WI38 (cell line): ENCODE results near the gene MPST.

Experiments used
- H3K4me3 ChIP-seq: 2 replicates; pipeline ENCODE4 v1.5.1; 2011; ENCODE audit warnings: low read depth, mild to moderate bottlenecking, control low read depth, low read length
- CTCF ChIP-seq: IDR thresholded peaks from 2 replicates; pipeline ENCODE4 v1.5.1; 2012; ENCODE audit warnings: low read depth, mild to moderate bottlenecking, control low read depth, low read length

The MPST gene

DNA sequence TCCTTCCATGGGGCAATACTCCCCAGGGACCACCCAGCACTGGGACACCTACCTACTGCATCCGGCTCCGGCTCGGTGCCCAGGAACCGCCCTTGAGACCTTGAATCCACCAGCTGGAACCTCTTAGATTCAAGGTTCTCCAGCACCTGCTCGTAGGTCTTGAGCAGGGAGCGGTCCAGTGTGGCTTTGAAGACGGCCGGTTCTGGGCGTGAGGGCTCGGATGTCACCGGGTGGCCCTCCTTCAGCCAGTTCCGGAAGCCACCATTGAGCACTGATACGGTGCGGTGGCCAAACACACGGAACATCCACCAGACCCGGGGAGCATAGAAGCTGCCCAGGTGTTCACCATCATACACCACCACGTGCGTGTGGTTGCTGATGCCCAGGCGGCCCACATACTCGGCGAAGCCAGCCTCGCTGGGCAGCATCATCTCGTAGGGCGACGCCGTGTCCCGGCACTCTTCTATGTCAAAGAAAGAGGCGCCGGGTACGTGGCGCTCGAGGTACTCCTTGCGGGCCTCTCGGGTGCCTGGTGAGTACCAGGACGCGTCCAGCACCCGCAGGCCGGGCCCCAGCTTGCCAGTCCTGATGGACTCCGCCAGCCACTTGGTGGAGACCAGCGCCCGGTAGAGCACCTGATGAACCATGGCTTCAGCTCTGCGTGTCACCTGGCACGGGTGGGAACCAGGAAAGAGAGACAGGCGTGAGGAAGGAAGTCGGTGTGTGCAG, 1.3 kb upstream of the MPST start:
- TF ChIP-seq CTCF, result no peak
- H3K4me3 ChIP-seq, result peak overlapping the region; percentile 79

DNA sequence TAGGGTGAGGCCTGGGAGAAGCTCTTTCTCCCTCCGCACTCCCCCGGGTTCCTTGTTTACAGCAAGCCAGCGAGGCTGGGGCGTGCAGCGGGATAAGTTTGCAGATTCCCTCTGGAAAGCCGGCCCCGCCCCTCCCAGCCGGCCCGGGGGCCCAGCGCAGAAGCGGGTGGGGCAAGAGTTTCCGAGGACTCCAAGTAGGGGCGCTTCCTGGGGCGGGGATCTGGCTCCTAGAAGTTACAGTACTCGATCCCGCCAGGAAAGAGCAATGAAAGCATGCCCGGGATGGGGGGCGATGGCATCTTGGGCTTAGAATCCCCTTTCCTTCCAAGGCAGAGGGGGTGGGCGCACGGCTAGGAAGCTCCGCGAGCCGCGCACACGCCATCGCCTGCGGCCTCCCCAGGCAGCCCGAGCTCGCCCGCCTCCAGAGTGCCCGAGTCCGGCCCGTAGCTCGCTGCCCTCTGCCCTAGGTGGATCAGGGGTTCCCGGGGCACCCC, 680 bp upstream of the MPST start:
- peak overlapping the region; percentile 79 for H3K4me3 ChIP-seq
- TF ChIP-seq CTCF, result no peak

DNA sequence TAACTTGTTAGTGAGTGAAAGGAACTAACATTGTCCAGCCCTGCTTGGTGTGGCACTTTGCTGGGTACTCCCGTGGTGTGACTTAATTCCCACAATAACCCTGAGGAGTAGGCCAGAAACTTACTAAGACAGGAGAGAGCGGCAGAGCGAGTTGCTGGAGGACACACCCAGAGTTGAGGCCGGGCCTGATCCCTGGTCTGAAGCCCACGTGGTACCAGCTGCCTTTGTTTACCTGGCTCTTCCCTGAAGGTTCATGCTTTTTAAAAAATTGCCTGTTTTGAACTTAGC, 594 bp downstream of the MPST start:
- TF ChIP-seq CTCF, result no peak
- H3K4me3 ChIP-seq, result peak overlapping the region; percentile 82

DNA sequence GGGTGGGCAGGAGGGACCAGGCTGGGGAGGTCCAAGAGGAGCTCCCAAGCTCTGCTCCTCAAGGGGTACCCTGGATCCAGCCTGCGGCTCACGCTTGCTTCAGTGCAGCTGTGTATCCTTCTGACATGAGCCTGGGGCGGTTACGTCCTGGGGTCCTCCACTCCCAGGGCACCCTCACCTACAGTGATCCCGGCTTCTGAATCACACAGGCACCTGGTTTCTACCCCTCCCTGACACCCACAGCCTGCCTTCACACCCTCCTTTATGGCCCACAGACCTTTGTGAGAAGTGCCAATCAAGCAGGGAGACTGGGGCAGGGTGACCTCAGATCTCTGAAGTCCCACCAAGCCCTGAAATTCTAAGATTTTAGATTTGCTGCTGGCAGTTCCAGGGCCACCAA, 1.5 kb downstream of the MPST start:
- no peak for TF ChIP-seq CTCF
- no peak overlapping the region for H3K4me3 ChIP-seq

- peak; percentile 82 for TF ChIP-seq CTCF
- no peak overlapping the region for H3K4me3 ChIP-seq
Observed at GRCh38 chr22:37021710-37022482, 2.4 kb downstream of the MPST start.

DNA sequence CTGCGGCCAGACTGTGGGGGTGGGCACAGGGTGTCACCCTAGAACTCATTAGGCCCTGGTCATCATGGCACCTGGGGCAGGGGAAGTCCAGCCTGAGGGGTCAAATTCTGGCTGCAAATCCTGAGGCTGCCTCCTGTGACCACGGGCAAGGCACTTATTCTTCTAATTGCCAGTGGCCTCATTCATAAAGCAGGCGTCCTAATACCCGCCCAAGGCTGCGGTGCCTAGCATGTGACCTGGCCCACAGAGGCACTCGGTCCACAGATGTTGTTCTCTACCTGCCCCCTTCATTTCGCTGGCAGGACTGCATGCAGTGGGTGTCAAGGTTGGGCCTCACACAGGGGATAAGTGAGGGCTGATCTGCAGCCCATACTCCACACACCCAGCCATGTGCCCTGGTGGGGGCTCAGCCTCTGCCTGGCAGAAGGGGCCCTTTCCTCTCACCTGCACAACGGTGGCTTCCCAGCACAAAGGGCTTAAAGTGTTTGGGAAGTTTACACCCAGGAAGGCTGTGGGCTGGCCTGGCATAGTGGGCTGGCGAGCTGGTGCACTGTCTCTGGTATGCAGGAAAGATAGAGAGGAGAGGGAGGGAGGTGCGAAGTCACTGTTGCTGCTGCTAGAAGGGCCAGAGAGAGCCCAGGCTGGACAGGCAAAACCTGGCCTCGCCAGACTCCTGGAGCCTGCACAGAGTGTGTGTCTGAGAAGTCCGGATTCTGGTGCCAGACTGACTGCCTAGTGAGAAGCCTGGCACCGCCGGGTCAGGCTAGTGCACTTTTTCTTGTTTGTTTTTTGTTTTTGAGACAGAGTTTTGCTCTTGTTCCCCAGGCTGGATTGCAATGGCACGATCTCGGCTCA, 3.2 kb downstream of the MPST start:
- TF ChIP-seq CTCF, result no peak
- H3K4me3 ChIP-seq, result no peak overlapping the region
